GM12873 (cell line): ENCODE measurements around the gene NACC2.

Experiments
- CTCF ChIP-seq: IDR thresholded peaks from 2 replicates; pipeline ENCODE4 v1.5.1; 2012; ENCODE audit warnings: low read depth, mild to moderate bottlenecking, moderate library complexity, low read length, control low read depth; ENCODE audit not compliant: insufficient read depth; ENCODE audit errors: missing control alignments

The NACC2 gene

GRCh38 chr9:136012651-136013050, 82.4 kb downstream of the NACC2 start:
- no peak for TF ChIP-seq CTCF

GRCh38 chr9:136011703-136012496, 83.2 kb downstream of the NACC2 start:
- TF ChIP-seq CTCF, result no peak

- no peak for TF ChIP-seq CTCF
These were observed 83.8 kb downstream of the NACC2 start for GRCh38 chr9:136011376-136011702.

- TF ChIP-seq CTCF, result no peak
These were observed 84.3 kb downstream of the NACC2 start for GRCh38 chr9:136010615-136011361.

- no peak for TF ChIP-seq CTCF
These were observed 84.9 kb downstream of the NACC2 start for GRCh38 chr9:136010176-136010575.

- no peak for TF ChIP-seq CTCF
These were observed 85.6 kb downstream of the NACC2 start for GRCh38 chr9:136009516-136009915.

GRCh38 chr9:136008693-136008997, 86.4 kb downstream of the NACC2 start:
- TF ChIP-seq CTCF, result no peak
